HEK293 (cell line): ENCODE data around the gene CHL1.

Experiments used
- CTCF ChIA-PET: fragments of 350-600 bp; formaldehyde crosslinking; extraction: SDS; loops from one replicate; lab custom pipeline; 2021; ENCODE audit warnings: antibody characterized with exemption; lab: Yijun Ruan, JAX
- POLR2A ChIA-PET: fragments of 300-600 bp; formaldehyde crosslinking; extraction: SDS; loops from one replicate; lab custom pipeline; 2020; ENCODE audit warnings: antibody characterized with exemption, inconsistent platforms; lab: Yijun Ruan, JAX
- H3K27ac ChIP-seq: fragments of 200-500 bp; sonication (Bioruptor generic); 2 replicates; pipeline ENCODE4 v1.5.1; 2014; ENCODE audit warnings: low read depth, low read length, control low read depth, inconsistent platforms; ENCODE audit errors: extremely low read depth
- H3K36me3 ChIP-seq, 2 experiments: fragments of 200-500 bp in 1 of 2; sonication (Bioruptor generic) in 1 of 2; 1 replicate in 1 of 2; 2 replicates in 1 of 2; pipeline ENCODE4 v1.5.1; 2014 to 2017; ENCODE audit warnings: inconsistent platforms in 2 of 2, low read length in 2 of 2; ENCODE audit not compliant: control insufficient read depth in 2 of 2, insufficient read depth in 1 of 2
- H3K4me1 ChIP-seq: fragments of 200-500 bp; sonication (Bioruptor generic); 2 replicates; pipeline ENCODE4 v1.5.1; 2014; ENCODE audit warnings: mild to moderate bottlenecking, low read length, inconsistent platforms; ENCODE audit not compliant: control insufficient read depth, insufficient read depth
- H3K4me3 ChIP-seq: 2 replicates; pipeline ENCODE4 v1.5.1; 2011; ENCODE audit warnings: low read depth, mild to moderate bottlenecking, control low read depth, low read length, moderate library complexity
- H3K9me3 ChIP-seq: fragments of 200-500 bp; sonication (Bioruptor generic); 2 replicates; pipeline ENCODE4 v1.5.1; 2014; ENCODE audit warnings: low read depth, low read length, inconsistent platforms; ENCODE audit not compliant: control insufficient read depth, insufficient read depth
- BCL11B ChIP-seq: fragments of 450-650 bp; formaldehyde crosslinking; IDR thresholded peaks from 2 replicates; pipeline ENCODE4 v1.5.1; 2016; ENCODE audit warnings: low read depth, missing biosample characterization, missing genetic modification characterization
- EGR2 ChIP-seq: fragments of 450-650 bp; formaldehyde crosslinking; IDR thresholded peaks from 2 replicates; pipeline ENCODE4 v1.5.1; 2016; ENCODE audit warnings: low read depth, missing biosample characterization, missing genetic modification characterization
- HIC1 ChIP-seq: fragments of 450-650 bp; formaldehyde crosslinking; IDR thresholded peaks from 2 replicates; pipeline ENCODE4 v1.5.1; 2016; ENCODE audit warnings: missing biosample characterization, missing genetic modification characterization
- HOXA7 ChIP-seq: sonication (generic); formaldehyde crosslinking; IDR thresholded peaks from 2 replicates; pipeline ENCODE4 v1.8.1; 2022; ENCODE audit warnings: missing genetic modification reagents, borderline replicate concordance
- HOXD13 ChIP-seq: sonication (generic); formaldehyde crosslinking; IDR thresholded peaks from 2 replicates; pipeline ENCODE4 v1.8.0; 2022; ENCODE audit warnings: missing genetic modification reagents, borderline replicate concordance
- PRDM4 ChIP-seq: fragments of 450-650 bp; formaldehyde crosslinking; IDR thresholded peaks from 2 replicates; pipeline ENCODE4 v1.5.1; 2017; ENCODE audit warnings: missing biosample characterization, missing genetic modification characterization
- ZBTB17 ChIP-seq: fragments of 450-650 bp; formaldehyde crosslinking; IDR thresholded peaks from 2 replicates; pipeline ENCODE4 v1.5.1; 2016; ENCODE audit warnings: missing biosample characterization, missing genetic modification characterization
- ZNF155 ChIP-seq: fragments of 450-650 bp; formaldehyde crosslinking; IDR thresholded peaks from 2 replicates; pipeline ENCODE4 v1.5.1; 2016; ENCODE audit warnings: missing biosample characterization, missing genetic modification characterization
- ZNF169 ChIP-seq: fragments of 450-650 bp; formaldehyde crosslinking; IDR thresholded peaks from 2 replicates; pipeline ENCODE4 v1.5.1; 2016; ENCODE audit warnings: missing biosample characterization, missing genetic modification characterization
- ZNF24 ChIP-seq: fragments of 450-650 bp; formaldehyde crosslinking; IDR thresholded peaks from 2 replicates; pipeline ENCODE4 v1.5.1; 2016; ENCODE audit warnings: missing biosample characterization, missing genetic modification characterization
- ZNF335 ChIP-seq: fragments of 450-650 bp; formaldehyde crosslinking; conservative IDR thresholded peaks from 2 replicates; pipeline ENCODE4 v1.5.1; 2016; ENCODE audit warnings: missing biosample characterization, missing genetic modification characterization
- ZNF350 ChIP-seq: fragments of 450-650 bp; formaldehyde crosslinking; IDR thresholded peaks from 2 replicates; pipeline ENCODE4 v1.5.0; 2017; ENCODE audit warnings: missing biosample characterization, mild to moderate bottlenecking, missing genetic modification characterization
- ZNF416 ChIP-seq: fragments of 450-650 bp; formaldehyde crosslinking; IDR thresholded peaks from 2 replicates; pipeline ENCODE4 v1.5.1; 2016; ENCODE audit warnings: missing biosample characterization, missing genetic modification characterization
- ZNF423 ChIP-seq: fragments of 450-650 bp; formaldehyde crosslinking; IDR thresholded peaks from 2 replicates; pipeline ENCODE4 v1.5.1; 2016; ENCODE audit warnings: missing biosample characterization, missing genetic modification characterization
- ZNF426 ChIP-seq: fragments of 450-650 bp; formaldehyde crosslinking; IDR thresholded peaks from 2 replicates; pipeline ENCODE4 v1.5.1; 2017; ENCODE audit warnings: missing biosample characterization, missing genetic modification characterization, mild to moderate bottlenecking, inconsistent platforms, moderate library complexity
- ZNF433 ChIP-seq: fragments of 450-650 bp; formaldehyde crosslinking; IDR thresholded peaks from 2 replicates; pipeline ENCODE4 v1.5.1; 2016; ENCODE audit warnings: missing biosample characterization, missing genetic modification characterization, low read depth
- ZNF560 ChIP-seq: fragments of 450-650 bp; formaldehyde crosslinking; IDR thresholded peaks from 2 replicates; pipeline ENCODE4 v1.5.1; 2017; ENCODE audit warnings: missing biosample characterization, missing genetic modification characterization, borderline replicate concordance
- ZNF600 ChIP-seq: fragments of 450-650 bp; formaldehyde crosslinking; IDR thresholded peaks from 2 replicates; pipeline ENCODE4 v1.5.1; 2016; ENCODE audit warnings: missing biosample characterization, missing genetic modification characterization
- ZNF776 ChIP-seq: fragments of 450-650 bp; formaldehyde crosslinking; IDR thresholded peaks from 2 replicates; pipeline ENCODE4 v1.5.0; 2017; ENCODE audit warnings: missing biosample characterization, missing genetic modification characterization, borderline replicate concordance
- ZNF830 ChIP-seq: fragments of 450-650 bp; IDR thresholded peaks from 2 replicates; pipeline ENCODE4 v1.5.0; 2018; ENCODE audit warnings: missing biosample characterization, missing genetic modification characterization, low read depth, mild to moderate bottlenecking, moderate library complexity
- TF ChIP-seq, protein P1 (sequence below): IDR thresholded peaks from 2 replicates; pipeline ENCODE4 v1.6.1; 2011; ENCODE audit warnings: mild to moderate bottlenecking, low read depth, low read length, borderline replicate concordance
- TF ChIP-seq, protein P2 (sequence below): fragments of 450-650 bp; formaldehyde crosslinking; IDR thresholded peaks from 2 replicates; pipeline ENCODE4; 2016; ENCODE audit warnings: missing biosample characterization, missing genetic modification characterization
- TF ChIP-seq, protein P3 (sequence below): fragments of 450-650 bp; formaldehyde crosslinking; IDR thresholded peaks from 2 replicates; pipeline ENCODE4 v1.5.1; 2016; ENCODE audit warnings: missing biosample characterization, missing genetic modification characterization

Gene CHL1

DNA sequence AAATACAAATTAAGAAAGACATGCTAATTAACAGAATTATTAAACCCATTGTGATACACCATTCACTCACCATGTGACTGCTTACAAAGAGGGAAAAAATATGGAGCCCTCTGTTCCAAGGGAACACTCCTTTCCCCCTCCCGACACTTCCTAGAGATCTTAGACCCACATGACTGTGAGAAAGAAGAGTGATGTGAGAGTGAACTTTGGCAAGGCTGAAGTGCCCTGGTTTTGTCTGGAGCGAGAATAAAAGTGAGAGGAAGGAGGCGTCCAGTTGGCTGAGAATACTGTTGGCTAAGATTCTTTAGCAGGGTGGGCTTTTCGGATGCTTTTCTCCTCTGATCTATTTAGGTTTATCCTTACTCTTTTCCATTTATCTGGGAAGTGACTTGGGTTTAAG lies 14.1 kb downstream of the CHL1 start (continued):
- TF ChIP-seq ZNF426 (no peak), ZNF155 (tag by site-specific recombination) (no peak), ZNF560 (tag by site-specific recombination) (no peak), ZNF776 (tag by site-specific recombination) (no peak), ZBTB17 (no peak), ZNF335 (tag by site-specific recombination) (no peak), ZNF416 (no peak), HIC1 (tag by site-specific recombination) (no peak), ZNF830 (tag by site-specific recombination) (no peak), BCL11B (no peak)
- TF ChIP-seq, protein P1, sequence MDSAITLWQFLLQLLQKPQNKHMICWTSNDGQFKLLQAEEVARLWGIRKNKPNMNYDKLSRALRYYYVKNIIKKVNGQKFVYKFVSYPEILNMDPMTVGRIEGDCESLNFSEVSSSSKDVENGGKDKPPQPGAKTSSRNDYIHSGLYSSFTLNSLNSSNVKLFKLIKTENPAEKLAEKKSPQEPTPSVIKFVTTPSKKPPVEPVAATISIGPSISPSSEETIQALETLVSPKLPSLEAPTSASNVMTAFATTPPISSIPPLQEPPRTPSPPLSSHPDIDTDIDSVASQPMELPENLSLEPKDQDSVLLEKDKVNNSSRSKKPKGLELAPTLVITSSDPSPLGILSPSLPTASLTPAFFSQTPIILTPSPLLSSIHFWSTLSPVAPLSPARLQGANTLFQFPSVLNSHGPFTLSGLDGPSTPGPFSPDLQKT = no peak

DNA sequence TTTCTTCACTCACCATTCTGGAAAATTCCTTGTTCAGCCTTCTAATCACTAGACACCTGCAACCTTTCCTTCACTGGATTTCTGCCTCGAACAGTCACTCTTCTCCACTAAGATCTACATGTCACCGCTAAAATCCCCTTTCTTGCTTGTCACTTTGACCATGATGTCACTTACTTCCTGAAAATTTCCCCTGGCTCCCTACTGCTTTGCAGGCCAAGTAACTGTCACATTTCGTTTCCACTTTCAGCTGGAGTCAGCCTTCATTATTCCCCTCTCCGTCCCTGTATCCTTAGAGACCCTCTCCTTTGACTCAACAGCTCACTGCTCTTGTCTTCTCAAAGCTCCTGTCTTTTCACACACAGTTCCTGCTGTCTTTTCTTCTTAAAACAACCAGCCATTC lies 15.9 kb downstream of the CHL1 start:
- Histone ChIP-seq H3K27ac (no peak overlapping the region), H3K36me3 (no peaks in the 10 kb centered on the region), H3K9me3 (no peaks in the 10 kb centered on the region), H3K4me3 (no peak overlapping the region), H3K4me1 (no peaks in the 10 kb centered on the region)
- POLR2A ChIA-PET = no interaction called here
- CTCF ChIA-PET = no interaction called here
- TF ChIP-seq ZNF169 (tag by site-specific recombination) = no peak
- TF ChIP-seq, protein P2, sequence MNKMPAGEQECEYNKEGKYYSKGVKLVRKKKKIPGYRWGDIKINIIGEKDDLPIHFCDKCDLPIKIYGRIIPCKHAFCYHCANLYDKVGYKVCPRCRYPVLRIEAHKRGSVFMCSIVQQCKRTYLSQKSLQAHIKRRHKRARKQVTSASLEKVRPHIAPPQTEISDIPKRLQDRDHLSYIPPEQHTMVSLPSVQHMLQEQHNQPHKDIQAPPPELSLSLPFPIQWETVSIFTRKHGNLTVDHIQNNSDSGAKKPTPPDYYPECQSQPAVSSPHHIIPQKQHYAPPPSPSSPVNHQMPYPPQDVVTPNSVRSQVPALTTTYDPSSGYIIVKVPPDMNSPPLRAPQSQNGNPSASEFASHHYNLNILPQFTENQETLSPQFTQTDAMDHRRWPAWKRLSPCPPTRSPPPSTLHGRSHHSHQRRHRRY (tag by site-specific recombination) = no peak
- no peak for TF ChIP-seq BCL11B
- no peak for TF ChIP-seq EGR2 (tag by site-specific recombination)
- no peak for TF ChIP-seq PRDM4 (tag by site-specific recombination)
- TF ChIP-seq HOXD13 (CRISPR knock-in tag) = no peak
- no peak for TF ChIP-seq ZNF433 (tag by site-specific recombination)
- TF ChIP-seq HOXA7 = no peak
- no peak for TF ChIP-seq ZNF423 (tag by site-specific recombination)
- TF ChIP-seq, protein P3, sequence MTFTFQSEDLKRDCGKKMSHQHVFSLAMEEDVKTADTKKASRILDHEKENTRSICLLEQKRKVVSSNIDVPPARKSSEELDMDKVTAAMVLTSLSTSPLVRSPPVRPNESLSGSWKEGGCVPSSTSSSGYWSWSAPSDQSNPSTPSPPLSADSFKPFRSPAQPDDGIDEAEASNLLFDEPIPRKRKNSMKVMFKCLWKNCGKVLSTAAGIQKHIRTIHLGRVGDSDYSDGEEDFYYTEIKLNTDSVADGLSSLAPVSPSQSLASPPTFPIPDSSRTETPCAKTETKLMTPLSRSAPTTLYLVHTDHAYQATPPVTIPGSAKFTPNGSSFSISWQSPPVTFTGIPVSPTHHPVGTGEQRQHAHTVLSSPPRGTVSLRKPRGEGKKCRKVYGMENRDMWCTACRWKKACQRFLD (tag by site-specific recombination) = no peak
- TF ChIP-seq ZNF350 (tag by site-specific recombination) = no peak
- TF ChIP-seq ZNF24 (tag by site-specific recombination) = no peak
- no peak for TF ChIP-seq ZNF600 (tag by site-specific recombination)
